Thymus (tissue), 11 donors: ENCODE measurements around the gene MOCS3. TPM values are rescaled to one million over a fixed set of nuclear protein-coding genes. Genes with fewer than 3 reads are reported as not detected.
"Not testable (repeated sequence)": the region's sequence is repeated elsewhere in the genome, so short reads cannot be mapped to it uniquely, and the experiment has no call there.

ENCODE experiments used
- DNase-seq, 9 donors: peaks; one replicate each; pipeline ENCODE4 v3.0.0-alpha.2; 2013; ENCODE audit warnings: low spot score in 9 of 9, low read depth in 6 of 9, missing footprints in 1 of 9
- H3K27ac ChIP-seq, 2 donors: one replicate each; pipeline ENCODE4 v1.5.1; 2013; ENCODE audit warnings: control low read depth in 1 of 2, low read depth in 1 of 2, low read length in 1 of 2, mild to moderate bottlenecking in 1 of 2, moderate library complexity in 1 of 2
- H3K27me3 ChIP-seq, 2 donors: one replicate each; pipeline ENCODE4 v1.5.1; 2013; ENCODE audit warnings: low read length in 1 of 2; ENCODE audit not compliant: control insufficient read depth in 2 of 2, insufficient read depth in 1 of 2
- H3K36me3 ChIP-seq, 2 donors: one replicate each; pipeline ENCODE4 v1.5.1; 2013; ENCODE audit warnings: low read length in 1 of 2, mild to moderate bottlenecking in 1 of 2, moderate library complexity in 1 of 2; ENCODE audit not compliant: control insufficient read depth in 2 of 2, insufficient read depth in 2 of 2
- H3K4me1 ChIP-seq, 2 donors: one replicate each; pipeline ENCODE4 v1.5.1; 2013; ENCODE audit warnings: low read length in 2 of 2; ENCODE audit not compliant: control insufficient read depth in 2 of 2, insufficient read depth in 2 of 2
- H3K4me3 ChIP-seq, 2 donors: one replicate each; pipeline ENCODE4 v1.5.1; 2013; ENCODE audit warnings: low read length in 2 of 2, control low read depth in 1 of 2, mild to moderate bottlenecking in 1 of 2
- H3K9me3 ChIP-seq, 2 donors: one replicate each; pipeline ENCODE4 v1.5.1; 2013; ENCODE audit warnings: low read length in 1 of 2, mild to moderate bottlenecking in 1 of 2; ENCODE audit not compliant: control insufficient read depth in 2 of 2, insufficient read depth in 1 of 2
- WGBS: extraction: QIAGEN DNeasy Blood & Tissue Kit; methylation state at CpG from one replicate; pipeline ENCODE4 v1.1.7; 2013; 5-methylcytosine and 5-hydroxymethylcytosine counted together
- polyA plus RNA-seq: library from polyadenylated mRNA; stranded (reverse); fragments of 200-250 nt; gene quantifications from one replicate; pipeline ENCODE4 v1.2.3, GENCODE V29; 2013
- total RNA-seq: library from RNA; stranded (reverse); fragments of 120-200 nt; gene quantifications from one replicate; pipeline ENCODE4 v1.2.4, GENCODE V29; 2013
- donor health status: healthy.

The MOCS3 gene
- total and polyA plus RNA-seq, 2 donors: 3.4 to 3.7 TPM

DNA sequence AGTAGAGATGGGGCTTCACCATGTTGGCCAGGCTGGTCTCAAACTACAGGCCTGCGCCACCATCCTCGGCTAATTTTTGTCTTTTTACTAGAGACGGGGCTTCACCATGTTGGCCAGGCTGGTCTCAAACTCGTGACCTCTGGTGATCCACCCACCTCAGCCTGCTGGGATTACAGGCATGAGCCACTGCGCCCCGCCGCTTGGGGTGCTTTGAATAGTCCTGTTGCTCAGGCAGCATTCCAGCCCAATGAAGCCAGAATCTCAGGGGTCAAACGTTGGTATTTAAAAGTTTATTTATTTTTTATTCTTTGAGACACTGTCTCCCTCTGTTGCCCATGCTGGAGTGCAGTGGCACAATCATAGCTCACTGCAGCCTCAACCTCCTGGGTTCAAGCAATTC is 11.3 kb downstream of the MOCS3 start:
- DNase-seq: no peak
- H3K36me3 ChIP-seq: no peaks in the 10 kb centered on the region
- 93% methylated on average over 8 of the region's 8 CpGs for WGBS
- no peaks in the 10 kb centered on the region for H3K9me3 ChIP-seq
- peaks cover 0 to 6% of the 10 kb centered on the region in 2 donors for H3K27me3 ChIP-seq
- no peak overlapping the region for H3K27ac ChIP-seq
- no peak overlapping the region for H3K4me3 ChIP-seq
- no peaks in the 10 kb centered on the region for H3K4me1 ChIP-seq

DNA sequence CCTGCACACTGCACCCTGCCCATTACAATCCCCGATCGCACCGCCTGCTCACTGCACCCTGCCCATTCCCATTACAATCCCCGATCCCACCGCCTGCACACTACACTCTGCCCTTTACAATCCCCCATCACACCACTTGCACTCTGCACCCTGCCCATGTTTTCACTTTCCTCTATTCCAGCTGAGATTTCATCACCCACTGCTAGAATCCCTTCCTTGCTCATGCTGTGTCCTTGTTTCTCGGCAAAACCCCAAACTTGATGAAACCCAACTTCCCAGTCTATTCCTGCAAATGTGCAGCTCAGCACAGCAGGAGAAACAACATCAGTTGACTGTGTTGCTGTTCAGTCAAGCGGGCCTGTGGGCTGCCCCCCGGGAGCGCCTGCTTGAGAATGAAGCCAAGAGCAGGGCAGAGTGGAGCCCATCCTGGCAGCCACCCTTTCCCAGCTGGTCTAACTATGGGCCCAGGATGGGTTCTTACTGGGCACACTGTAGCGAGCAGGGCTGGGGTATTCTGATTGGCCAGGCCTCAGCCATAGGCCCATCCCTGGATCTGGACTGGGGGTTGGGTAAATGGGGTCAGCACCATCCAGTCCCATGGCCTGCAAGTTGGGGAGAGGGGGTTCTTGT is 17.2 kb downstream of the MOCS3 start:
- H3K4me1 ChIP-seq: no peaks in the 10 kb centered on the region

DNA sequence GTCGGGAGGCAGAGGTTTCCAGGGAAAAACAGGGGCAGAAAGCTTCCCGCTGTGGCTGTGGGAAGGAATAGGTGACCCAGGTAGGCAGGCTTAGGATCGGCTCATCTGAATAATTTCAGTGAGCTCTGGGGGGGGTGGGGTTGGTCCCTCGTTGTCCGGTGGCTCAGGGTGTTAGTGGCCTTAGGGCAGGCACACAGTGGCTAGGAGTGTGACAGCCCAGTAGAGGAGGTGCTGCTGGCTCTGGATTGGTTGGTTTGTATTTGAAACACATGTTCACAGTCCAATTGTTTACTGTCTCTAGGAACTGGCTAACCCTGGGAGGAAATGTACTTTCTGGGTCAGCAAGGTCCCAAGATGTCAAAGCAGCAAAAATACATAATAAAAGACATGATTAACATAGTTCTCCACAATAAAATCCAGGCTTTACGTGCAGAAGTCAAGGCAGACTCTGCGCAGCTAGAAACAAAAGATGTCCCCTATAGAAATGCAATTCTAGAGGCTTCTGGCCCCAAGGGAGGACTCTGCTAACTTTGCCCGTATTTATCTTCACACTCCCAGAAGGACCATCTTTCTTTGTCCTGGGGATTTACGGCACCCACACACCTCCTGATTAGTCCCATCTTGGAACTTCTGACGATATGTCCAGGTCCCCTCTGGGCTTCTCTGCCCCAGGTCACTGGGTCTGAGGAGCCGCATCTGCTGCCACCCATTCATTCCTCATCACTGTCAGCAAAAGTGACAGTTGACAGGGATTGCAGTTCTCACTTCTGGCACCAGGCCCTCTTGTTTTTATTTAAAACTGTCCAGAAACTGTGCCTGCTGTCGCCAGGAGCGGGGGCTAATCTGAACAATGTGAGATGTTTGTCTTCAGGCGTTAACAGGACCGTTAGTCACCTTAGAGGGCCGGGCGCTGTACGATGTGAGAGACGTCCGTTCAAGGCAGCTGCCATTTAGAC is 18.7 kb downstream of the MOCS3 start:
- no peak for DNase-seq
- Histone ChIP-seq H3K4me3 (no peak overlapping the region), H3K9me3 (no peaks in the 10 kb centered on the region), H3K4me1 (no peaks in the 10 kb centered on the region), H3K27ac (no peak overlapping the region), H3K36me3 (no peaks in the 10 kb centered on the region), H3K27me3 (peaks cover 0 to 16% of the 10 kb centered on the region in 2 donors)
- 84% methylated on average over 20 of the region's 20 CpGs for WGBS

More for the DNA sequence above, 17.2 kb downstream of the MOCS3 start:
- Histone ChIP-seq H3K27me3 (peaks cover 0 to 11% of the 10 kb centered on the region in 2 donors), H3K9me3 (no peaks in the 10 kb centered on the region), H3K36me3 (no peaks in the 10 kb centered on the region), H3K4me3 (no peak overlapping the region), H3K27ac (no peak overlapping the region)
- 96% methylated on average over 10 of the region's 10 CpGs for WGBS
- no peak for DNase-seq

DNA sequence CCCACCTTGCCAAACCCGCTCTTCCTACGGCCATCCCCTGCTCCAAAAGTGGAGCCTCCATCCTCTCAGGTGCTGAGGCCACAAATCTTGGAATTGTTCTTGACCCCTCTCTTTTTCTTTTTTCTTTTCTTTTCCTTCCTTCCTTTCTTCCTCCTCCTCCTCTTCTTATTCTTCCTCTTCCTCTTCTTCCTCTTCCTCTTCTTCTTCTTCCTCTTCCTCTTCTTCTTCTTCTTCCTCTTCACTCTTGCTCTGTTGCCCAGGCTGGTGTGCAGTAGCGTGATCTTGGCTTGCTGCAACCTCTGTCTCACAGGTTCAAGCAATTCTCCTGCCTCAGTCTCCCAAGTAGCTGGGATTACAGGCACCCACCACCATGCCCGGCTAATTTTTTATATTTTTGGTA is 19.9 kb downstream of the MOCS3 start:
- H3K36me3 ChIP-seq, H3K9me3 ChIP-seq, H3K27ac ChIP-seq, H3K4me1 ChIP-seq, DNase-seq, H3K4me3 ChIP-seq: not testable (repeated sequence)
- H3K27me3 ChIP-seq: peaks cover 0 to 16% of the 10 kb centered on the region in 2 donors
- 91% methylated on average over 4 of the region's 4 CpGs for WGBS

DNA sequence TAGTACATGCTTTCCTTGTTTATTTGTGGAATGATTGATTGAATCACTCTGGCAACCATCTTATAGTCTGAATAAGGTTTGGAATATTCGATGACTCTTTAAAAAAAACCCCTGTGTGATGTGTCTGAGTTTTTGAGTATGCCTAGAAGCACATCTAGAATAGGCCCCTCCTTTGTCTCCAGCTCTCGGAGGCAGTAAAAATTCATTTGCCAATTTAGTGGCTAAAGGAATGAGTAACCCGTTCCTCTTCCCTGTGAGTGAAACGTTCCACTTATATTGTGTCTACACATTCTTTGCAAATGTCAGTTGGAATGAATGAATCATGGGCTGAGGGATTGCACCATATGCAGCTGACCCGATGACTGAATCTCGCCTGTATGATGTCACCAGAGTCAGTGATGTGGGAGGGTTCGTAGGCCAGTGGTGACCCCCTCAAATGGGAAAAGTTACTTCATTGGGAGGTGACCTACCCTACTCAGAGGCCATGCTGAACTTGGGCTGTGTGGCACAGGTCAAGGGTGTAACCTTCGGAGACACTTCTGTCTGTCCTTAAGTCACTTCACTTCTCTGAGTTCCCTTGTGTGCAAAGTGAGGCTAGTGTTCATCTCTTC is 21.6 kb downstream of the MOCS3 start:
- WGBS: 92% methylated on average over 8 of the region's 8 CpGs
- no peak overlapping the region for H3K27ac ChIP-seq

DNA sequence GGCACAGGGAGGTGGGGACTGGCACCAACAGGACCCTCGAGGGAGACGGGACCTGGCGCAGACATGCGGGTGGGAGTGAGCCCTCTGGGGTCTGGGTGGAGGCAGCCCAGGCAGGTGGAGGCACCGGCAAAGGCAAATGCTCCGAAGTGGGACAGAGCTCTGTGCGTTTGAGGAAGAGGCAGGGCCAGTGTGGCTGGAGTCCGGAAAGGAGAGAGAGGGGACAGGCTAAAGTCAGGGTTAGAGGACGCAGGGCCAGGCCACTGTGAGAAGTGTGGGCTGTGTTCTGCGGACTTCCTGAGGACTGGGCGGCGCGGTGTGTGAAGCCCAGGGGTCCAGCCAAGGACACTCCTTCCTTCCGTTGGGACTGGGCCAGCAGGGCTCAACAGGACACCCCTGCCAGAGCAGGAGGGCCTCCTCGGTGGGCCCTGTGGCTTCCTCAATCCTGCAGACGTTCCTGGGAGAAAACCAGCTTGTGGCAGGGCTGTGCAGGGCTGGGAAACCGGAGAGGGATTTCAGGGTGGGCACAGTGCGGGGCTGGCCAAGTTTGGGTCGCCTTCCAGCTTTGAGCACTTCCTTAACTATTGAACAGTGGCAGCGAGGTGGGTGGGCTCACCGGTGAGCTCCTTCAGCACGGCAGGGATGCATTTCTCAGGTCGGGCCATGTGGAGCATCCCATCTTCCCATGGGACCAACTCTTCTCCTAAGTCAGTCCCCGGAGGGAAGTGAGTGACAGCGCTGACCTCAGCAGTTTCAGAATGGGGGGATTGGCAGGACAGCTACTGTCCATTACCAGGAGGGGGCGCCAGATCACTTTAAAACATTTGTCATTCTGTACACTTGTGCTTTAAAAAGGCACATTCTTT is 22.5 kb downstream of the MOCS3 start:
- peak in 7 of 9 donors; percentile 27 to 71 (median 42) for DNase-seq
- peaks cover 0 to 16% of the 10 kb centered on the region in 2 donors for H3K27me3 ChIP-seq
- WGBS: 60% methylated on average over 26 of the region's 26 CpGs

More for the DNA sequence above, 21.6 kb downstream of the MOCS3 start:
- no peak overlapping the region for H3K4me3 ChIP-seq
- H3K27me3 ChIP-seq: peaks cover 0 to 16% of the 10 kb centered on the region in 2 donors
- no peaks in the 10 kb centered on the region for H3K4me1 ChIP-seq
- DNase-seq: no peak
- H3K36me3 ChIP-seq: no peaks in the 10 kb centered on the region
- H3K9me3 ChIP-seq: no peaks in the 10 kb centered on the region

DNA sequence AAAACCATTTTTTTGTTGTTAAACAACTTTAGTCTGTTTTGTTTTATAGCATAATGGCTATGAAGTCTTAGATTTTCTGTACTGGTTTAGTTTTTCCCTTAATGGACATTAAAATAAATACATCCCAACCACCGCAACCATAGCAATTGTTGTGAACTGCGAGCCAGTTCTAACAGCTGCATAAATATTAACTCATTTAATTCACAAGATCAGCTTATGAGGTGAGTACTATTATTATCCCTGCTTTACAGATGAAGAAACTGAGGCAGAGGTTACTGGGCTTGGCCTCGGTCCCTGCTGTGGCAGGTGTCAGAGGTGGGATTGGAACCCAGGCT is 23.1 kb downstream of the MOCS3 start:
- no peaks in the 10 kb centered on the region for H3K4me1 ChIP-seq
- WGBS: 96% methylated on average over 3 of the region's 3 CpGs
- DNase-seq: no peak
- no peak overlapping the region for H3K4me3 ChIP-seq
- peaks cover 0 to 16% of the 10 kb centered on the region in 2 donors for H3K27me3 ChIP-seq
- no peaks in the 10 kb centered on the region for H3K36me3 ChIP-seq
- H3K9me3 ChIP-seq: no peaks in the 10 kb centered on the region
- no peak overlapping the region for H3K27ac ChIP-seq

More for the DNA sequence above, 22.5 kb downstream of the MOCS3 start:
- H3K36me3 ChIP-seq: no peaks in the 10 kb centered on the region
- no peaks in the 10 kb centered on the region for H3K4me1 ChIP-seq
- no peaks in the 10 kb centered on the region for H3K9me3 ChIP-seq
- H3K4me3 ChIP-seq: no peak overlapping the region
- H3K27ac ChIP-seq: no peak overlapping the region

DNA sequence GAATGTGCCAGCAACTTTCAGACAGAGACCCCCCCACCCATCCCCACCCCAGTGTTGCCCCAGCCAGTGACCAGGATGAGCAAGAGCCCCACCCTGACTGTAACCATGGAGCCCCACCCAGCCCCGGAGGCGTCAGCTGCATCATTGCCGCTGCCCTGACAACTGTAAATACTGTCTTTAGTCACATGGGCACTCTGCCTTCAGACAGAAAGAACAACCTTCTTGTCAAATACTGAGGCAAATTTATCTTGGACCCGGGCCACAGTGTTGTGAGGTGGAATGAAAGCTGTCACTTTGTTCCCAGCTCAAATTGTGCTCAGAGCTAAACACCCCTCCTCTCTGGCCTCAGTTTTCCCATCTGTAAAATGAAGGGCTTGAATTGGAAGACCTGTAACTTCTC is 23.7 kb downstream of the MOCS3 start:
- no peak overlapping the region for H3K4me3 ChIP-seq
- H3K9me3 ChIP-seq: no peaks in the 10 kb centered on the region
- H3K4me1 ChIP-seq: no peaks in the 10 kb centered on the region
- 73% methylated on average over 4 of the region's 4 CpGs for WGBS
- peaks cover 0 to 12% of the 10 kb centered on the region in 2 donors for H3K27me3 ChIP-seq
- no peak for DNase-seq
- H3K36me3 ChIP-seq: no peaks in the 10 kb centered on the region
- H3K27ac ChIP-seq: no peak overlapping the region
